Stimulated activated CD8-positive, alpha-beta memory T cell treated with anti-CD3 and anti-CD28 coated beads, Interleukin-4, amount 100 ng/mL, for 4 hours (primary cell): ENCODE results near the gene CCDC93.
A peak's percentile ranks its signal among the peaks of the same experiment; 100 is the strongest.

Experiments
- DNase-seq, 2 donors: peaks; one replicate each; pipeline ENCODE4 v3.0.0-alpha.2; 2020; ENCODE audit warnings: low read depth in 2 of 2, low spot score in 1 of 2

The CCDC93 gene, protein sequence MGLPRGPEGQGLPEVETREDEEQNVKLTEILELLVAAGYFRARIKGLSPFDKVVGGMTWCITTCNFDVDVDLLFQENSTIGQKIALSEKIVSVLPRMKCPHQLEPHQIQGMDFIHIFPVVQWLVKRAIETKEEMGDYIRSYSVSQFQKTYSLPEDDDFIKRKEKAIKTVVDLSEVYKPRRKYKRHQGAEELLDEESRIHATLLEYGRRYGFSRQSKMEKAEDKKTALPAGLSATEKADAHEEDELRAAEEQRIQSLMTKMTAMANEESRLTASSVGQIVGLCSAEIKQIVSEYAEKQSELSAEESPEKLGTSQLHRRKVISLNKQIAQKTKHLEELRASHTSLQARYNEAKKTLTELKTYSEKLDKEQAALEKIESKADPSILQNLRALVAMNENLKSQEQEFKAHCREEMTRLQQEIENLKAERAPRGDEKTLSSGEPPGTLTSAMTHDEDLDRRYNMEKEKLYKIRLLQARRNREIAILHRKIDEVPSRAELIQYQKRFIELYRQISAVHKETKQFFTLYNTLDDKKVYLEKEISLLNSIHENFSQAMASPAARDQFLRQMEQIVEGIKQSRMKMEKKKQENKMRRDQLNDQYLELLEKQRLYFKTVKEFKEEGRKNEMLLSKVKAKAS

DNA sequence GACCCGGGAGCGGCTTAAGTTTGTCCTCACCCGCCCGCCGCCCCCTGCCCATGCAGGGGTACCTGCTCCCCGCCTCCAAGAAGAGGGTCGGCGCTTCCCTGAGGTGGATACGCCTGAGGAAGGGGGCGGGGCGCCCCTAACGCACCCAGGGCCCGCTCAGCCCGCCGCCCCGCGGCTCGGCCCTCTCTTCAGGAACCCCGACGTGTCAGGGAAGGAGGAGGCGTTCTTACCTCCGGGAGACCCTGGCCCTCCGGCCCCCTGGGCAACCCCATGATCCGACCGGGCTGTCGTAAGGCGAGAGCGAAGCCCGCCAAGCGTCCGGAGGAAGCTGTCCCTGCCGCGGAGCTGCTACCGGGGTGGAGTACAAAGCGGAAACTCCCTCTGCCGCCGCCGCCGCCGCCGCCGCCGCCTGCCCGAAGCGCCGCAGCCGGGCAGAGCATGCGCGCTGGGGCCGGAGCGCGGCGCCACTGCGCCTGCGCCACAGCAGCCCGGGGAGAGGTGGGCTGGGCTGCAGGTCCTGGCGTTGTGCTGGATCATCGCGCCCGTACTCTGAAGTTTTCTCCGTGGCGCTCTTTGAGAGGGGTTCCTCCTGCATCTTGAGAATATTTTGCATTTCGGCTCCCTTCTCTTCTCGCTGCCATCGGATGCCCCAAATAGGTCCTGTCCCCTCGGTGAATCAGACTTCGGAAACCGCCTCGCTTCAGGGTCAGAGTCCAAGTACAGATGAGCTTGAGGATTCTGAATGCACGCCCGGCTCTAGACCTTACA lies at the start of gene CCDC93:
Gene CCDC93, minus strand, starts transcription at position 347 of the 768 bp plus-strand sequence. Its CDS starts 75 bp downstream, at position 272.
- DNase-seq, result peak; percentile 48 to 69

DNA sequence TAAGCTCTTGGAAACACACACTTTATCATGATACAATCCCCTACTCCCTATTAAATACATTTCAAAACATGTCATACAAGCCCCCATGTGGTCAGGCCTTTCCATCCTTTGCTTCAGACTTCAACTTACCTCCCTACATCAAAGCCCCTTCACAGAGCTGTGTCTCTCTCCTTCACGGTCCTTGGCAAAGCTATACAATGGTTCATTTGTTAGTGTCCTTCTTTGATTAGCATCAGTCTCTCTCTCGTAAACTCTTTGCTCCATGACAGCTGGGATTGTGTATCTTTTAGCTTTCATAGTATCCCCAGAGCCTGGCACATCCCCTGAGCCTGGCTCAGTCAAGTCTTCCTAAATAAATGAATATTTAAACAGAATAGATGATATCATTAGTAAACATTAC lies 48.8 kb upstream of the CCDC93 start:
- DNase-seq, result no peak

DNA sequence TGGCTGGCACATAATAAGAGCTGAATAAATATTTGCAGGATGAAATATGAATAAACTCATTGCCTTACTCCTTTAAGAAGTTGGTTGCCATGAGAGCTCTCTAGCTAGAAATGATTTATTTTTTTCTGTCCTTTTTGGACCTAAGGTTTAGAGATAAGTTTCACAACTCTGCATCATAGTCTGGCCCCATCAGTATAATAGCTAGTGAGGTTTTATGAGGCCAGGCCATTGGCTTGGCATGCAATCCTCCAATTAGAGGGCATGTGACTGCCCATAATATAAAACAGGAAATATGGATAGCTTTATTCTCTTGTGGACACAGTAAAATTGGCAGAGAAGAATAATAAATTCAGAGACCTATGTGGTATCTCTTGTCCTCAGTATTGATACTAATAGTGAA lies 48.2 kb upstream of the CCDC93 start:
- DNase-seq, result no peak

DNA sequence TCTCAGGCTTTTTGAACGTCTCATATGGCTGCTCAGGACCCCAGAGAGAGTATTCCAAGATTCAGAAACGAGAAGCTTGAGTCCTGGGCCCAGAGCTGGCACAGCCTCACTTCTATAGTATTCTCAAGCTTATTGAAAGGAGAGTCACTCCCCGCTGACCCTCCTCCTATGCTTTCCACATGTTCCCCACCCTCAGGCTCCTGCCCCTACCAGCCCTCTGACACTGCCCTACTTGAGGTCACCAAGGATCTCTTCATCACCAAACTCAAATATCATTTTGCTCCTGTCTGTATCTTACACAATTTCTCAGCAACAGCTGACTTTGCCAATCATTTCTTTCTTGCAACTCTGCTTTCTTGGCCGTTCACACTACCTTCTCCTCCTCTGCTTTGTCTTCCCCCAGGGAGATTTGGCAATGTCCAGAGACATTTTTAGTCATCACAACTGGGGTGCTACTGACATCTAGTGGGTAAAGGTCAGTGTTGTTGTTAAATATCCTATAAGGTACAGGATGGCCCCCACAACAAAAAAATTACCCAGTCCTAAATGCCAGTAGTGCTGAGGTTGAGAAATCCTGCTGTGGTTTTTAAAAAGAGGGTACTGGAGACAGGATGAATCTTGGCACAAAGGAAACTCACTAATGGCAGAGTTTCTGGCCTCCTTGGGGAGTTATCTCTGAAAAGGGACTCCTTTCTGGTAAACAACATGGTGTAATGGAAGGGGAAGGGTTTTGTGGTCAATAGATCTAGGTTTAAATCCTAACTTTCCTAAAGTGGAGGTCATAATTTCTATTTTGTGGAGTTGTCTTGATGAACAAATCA lies 47.5 kb upstream of the CCDC93 start:
- DNase-seq, result no peak

DNA sequence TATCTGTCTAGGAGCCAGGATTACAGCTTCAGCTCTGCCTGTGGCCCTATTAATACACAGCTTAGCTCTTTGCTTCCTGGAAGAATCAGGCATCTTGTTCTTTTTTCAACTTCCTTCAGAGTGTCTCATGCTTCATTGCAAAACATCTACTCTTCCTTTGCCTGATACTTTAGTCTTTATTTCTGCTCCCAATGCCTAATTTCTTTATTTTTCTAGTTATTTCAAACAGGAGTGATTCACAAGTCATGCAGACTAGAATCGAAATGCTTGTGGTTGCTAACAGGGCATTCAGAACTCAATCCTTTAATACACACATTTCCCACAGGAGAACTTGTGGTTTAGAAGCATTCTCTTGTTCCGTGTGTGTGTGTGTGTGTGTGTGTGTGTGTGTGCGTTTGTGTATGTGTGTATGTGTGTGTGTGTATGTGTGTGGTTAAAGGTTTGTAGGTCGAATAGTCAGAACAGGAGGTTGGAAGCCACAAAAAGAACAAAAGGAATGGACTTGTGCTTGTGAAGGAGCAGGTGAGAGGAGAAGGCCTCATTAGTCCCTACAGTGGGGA lies 46.1 kb upstream of the CCDC93 start:
- no peak for DNase-seq

DNA sequence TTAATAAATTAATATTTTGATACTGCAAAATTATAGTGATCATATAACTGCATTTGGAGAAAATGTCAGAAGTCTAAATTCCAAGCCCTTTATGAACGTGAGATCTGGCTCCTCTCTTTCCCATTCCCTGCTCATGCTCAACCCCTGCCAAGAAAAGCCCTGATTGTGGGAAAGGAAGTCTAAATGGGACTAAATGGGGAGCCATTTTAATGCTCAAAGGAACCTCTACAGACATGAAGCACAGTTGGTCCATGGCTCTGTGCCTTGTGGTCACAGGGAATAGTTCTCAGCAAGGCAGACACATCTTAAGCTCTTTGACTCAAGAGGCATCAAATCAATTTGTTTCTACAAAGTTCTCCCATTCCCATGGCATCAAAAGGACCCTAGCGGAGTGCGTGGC lies 45.1 kb upstream of the CCDC93 start:
- DNase-seq, result no peak

DNA sequence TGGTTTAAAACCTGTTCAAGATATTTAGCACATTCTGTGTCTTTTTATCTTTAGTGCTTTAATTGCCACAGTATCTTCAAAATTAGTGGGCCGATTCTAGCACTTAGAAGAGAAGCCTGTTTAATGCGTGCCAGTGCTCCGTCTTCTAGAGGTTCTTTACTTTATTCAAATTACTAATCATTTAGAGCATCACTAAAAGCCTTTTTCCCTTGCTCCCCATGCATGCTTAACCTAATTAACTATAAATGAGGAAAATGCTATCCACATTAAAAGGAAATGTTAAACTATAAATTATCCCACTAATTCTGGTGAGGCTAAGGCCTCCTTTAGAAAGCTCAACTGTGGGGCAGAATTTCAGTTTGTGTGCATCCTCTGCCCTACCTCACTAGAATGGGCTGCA lies 42.9 kb upstream of the CCDC93 start:
- no peak for DNase-seq

DNA sequence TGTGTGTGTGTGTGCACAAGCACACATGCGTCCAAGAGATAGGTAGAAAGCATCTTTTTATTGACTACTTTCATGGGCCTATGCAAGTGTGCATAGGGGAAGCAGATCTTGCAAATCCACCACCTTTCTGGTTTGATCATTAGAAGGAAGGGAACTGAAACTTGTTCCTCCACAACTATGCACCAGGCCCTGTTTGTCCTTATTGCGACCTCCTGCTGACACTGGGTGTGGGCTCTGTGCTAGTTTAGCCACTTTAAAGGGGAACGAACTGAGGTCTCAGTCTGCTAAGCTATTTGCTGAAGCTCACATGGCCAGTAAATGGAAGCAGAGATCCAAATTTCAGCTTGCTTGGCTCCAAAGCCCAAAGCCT lies 42.3 kb upstream of the CCDC93 start:
- DNase-seq, result no peak

DNA sequence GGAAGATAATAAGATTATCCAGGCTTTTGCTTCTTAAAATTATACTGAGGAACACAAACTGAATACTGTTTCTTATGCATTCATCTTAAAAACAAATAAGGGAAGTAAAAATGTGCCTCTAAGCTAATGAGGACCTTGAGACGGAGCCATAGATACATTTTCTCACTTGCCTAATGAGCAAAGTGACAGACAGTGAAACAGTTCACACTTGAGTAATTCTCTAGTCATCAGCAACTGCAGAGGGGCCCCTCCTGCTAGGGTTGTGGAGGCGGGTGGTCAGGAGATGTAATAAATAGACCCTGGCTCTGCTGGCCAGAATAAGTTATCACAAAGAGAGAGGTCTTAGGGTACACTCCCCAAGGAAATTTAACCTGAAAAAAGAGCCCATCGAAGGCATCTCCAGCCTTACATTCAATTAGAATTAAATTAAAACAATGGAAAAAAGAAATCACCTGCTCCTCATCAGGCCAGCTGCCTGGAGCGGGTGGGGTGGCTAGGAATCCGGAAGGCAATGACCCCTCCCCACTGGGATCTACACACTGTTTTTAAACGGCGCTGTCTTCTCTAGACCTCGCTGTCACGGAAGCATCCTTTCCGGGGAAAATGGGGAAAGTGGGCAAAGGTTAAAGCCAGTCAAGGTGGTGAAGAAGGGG lies 41.8 kb upstream of the CCDC93 start:
- no peak for DNase-seq

DNA sequence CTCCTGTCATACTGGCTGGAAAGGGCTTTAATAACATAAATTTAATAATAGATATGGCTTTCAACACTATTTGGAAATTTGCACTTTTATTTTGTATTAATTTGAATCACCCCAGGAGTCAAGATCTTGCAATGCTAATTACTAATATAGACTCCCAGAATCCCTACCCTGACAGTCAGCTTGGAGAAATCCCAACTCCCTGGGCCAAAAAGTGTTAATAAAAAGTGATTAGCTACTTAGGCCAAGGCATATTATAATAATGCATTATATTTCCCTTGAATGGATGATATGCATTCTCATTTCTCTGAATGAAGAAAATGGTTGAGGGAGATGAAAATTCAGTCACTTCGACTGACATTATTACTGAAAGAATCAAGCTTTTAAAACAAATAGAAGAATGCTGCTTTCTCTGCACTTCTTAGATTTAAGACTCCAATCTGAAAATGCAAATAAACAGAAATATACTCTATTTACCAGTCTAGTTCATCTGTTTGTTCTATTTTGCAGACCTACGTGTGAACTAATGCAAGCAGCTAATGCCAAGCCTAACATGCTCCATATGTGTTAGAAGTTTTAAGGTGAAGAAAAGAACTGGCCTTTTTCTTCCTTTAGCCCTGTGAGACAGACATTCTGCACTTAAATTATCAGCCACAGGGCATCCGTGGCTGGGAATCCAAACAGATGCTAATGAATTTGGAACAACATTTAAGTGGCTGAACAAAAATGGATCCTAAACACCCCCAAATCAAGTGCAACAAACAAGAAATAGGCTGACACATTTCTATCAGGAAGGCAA lies 40.5 kb upstream of the CCDC93 start:
- DNase-seq, result no peak

DNA sequence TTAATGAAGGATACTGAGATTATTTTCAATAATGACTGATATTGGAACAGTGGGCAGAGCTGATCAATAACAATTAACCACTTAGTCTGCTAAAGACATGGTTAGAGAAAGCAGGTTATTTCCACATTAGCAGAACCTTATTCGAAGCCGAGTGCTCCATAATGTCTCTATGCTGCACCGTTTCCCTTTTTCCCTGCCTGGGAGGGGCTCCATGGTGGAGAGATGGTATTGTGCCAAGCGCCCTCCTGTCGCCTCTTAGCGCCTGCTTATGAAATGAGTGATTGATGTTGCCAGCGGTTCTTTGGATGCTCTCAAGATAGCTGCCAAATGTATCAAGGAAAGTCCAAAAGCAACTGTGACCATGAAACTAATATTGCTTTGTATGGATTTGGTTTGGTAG lies 39.8 kb upstream of the CCDC93 start:
- DNase-seq, result no peak

DNA sequence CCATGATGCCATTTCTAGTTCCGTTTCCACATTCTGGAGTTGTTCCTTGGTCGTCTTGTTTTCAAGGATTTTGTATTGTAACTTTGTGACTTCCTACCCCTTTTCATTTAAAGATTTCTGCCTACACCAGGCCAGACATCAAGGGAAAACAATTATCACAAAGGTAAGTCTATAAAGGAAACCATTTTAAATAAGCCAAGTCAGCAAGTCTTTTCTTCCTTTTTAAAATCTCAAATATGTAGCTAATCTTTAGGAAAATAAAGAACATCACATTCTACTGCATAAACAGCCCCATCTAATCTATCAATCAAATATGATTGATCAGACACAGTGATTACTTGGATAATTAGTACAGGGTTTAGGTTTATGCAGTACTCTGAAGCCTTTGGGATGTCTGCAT lies 38.6 kb upstream of the CCDC93 start:
- no peak for DNase-seq

DNA sequence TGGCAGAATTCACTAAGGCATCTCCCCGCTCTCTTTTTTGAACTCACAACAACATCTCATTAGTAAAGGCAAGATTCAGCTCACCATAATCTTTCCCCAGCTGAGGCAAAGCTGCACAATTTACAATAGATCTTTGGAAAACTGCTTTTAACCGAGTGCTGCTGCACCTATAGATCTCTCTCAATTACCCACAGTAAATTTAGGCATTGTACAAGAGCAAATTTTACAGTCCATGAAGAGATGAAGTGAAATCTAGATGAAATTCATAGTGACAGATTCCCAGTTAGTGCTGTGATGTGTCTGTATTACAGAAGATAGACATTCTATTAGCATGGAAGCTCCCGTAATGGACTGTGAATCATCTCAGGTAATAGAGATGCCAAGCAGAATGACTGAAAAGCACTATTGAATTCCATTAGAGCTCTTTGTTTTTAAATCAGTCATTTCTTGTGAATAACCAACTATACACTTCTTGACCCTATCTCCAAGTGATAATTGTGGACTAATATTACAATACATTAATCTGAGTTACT lies 38.0 kb upstream of the CCDC93 start:
- DNase-seq, result no peak

DNA sequence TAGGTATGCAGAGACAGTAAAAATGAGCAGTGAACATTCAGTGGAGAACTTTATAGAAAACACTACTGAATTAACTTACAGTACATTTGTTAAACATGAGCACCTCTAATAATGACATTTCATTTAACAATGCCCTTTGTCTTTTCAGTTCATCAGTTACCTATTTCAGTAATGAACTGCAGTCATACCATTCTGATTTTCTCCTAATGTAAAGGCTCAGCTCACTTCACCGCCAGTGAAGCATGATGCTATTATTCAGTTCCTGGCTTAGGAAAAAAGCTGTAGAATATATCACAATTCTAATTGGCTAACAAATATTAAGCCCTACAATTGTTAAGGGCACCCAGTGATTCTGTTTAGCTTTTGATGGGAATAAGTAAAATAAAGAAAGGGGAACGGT lies 37.1 kb upstream of the CCDC93 start:
- DNase-seq, result no peak

DNA sequence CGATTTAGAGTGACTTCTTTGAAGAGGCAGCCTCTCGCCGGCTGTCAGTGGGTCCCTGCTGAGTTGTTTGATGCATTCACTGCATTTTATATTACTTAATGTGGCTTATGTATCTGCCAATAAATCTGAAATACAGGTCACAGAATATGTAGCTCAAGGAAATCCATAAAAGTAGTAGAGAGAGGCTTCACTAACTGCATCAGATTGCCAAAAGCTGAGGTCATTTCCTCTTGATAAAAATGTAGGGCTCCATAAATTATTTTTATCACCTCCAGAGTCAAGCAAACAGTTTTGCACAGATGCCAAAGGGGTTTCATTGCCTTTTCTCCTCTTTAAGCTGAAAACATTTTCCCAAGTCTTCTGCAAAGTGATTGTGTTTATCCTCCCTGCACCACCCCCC lies 36.5 kb upstream of the CCDC93 start:
- no peak for DNase-seq

DNA sequence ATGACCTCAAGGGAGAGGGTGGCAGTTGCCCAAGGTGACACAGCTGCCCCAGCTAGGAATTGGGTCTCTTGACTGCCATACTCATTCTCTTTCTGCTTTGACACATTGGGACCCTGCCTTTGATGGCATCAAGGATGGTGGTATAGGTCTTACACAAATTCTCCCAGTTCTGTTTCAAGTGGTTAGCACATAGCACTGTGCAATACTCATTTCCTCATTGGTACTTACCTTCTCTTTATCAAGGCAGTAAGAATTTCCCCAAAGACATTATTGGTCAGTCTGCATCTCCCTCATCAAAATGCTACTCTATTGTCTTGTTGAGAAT lies 35.9 kb upstream of the CCDC93 start:
- DNase-seq, result no peak

DNA sequence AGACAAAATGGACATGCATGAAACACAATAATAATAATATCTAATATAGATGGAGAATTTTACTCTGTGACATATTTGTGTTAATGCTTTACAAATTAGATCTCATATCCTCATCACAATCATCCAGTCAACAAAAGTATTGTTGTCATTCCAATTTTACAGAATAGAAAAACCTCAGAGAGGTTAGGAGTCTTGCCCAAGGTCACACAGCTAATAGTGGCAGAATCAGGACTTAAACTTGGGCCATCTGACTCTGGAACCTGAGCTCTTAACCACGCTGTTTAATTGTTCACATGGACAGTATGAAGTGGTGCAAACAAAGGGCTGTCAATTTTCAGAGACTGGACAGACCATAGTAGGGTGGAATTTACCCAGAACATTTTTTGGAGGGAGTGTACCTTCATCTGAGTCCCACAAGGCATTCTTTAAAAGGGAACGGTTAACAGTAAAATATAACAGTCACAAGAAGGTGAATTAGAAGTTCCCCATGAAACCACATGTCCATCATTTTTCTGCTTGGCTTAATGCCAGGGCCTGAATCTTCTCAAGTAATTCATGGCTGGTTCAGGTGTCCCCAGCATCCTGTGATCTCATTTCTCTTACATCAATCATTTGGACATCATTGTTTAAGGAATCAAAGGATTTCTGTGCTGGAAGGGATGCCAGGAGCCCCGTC lies 35.4 kb upstream of the CCDC93 start:
- no peak for DNase-seq

DNA sequence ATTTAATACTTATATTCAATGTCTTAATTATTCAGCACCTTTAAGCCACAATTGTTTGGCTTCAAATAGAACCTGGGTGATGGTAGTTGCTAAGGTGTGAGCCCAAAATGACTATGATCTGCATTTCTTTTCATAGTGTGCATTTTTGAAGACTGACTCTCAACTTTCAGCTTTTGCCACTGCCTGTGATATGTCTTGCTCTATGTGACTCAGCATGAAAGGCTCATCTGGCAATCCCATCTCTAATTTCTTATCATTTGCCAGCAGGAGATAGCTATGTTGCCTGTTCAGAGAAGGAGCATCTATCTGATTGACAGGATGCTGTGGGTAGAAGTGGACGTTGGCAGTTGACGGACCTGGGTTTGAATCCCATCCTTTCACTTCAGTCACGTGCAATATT lies 34.5 kb upstream of the CCDC93 start:
- DNase-seq, result no peak

DNA sequence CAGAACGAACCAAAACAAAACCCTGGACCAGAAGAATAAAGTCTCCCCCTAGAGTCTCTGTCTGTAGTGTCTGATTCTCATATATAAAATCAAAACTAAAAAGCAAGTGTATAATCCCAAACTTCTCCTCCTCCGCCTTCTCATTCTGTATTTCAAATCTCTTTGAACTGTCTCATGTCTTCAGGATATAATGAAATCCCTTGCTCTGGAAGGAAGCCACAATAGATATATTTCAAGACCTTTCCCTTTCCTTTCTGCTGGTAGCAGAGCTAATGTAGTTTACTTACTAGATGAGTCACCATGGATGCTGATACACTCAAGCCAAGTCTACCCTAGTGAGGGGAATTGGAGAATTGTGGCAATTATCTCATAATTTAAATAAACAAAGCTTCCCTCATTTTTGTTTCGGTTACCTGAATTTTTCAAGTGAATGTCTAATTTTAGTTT lies 33.5 kb upstream of the CCDC93 start:
- no peak for DNase-seq
